Measurements from ENCODE around the gene ENPEP. TPM values are rescaled to one million over a fixed set of nuclear protein-coding genes. Genes with fewer than 3 reads are reported as not detected.

Gene ENPEP
- total RNA-seq, 2 experiments from 2014 or later, result 0.05 TPM; not detected in 1

DNA sequence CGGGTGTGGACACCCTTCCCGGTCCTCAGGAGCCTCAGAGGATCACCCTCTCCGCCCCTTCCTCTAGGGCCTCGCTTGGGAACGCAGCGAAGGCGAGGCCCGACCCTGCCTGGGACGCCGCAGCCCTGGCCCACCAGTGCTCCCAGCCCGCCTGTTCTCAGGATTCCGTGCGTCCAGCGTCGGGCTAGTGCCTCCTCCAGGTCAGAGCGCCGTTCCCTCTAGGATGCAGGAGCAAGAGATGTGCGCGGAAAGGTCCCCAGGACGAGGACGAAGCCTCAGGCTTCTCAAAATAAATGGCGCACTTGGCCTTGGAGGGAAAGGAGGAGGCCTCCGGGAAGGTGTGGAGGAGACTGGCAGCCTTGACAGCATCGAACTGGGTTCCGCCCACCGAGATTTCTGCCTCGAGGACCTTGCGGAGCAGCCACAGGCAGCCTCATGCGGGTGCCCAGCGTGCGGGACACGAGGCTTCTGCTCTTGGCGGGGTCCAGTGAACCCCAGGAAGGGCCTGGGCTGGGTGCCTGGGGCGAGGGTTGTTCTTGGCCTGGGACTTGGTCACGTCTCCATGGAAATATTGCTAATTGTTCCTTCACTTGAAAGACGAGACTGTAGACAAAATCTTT lies 111.8 kb downstream of the ENPEP start:
- intact Hi-C loops (cut with micrococcal nuclease), result no loop called here
- ATAC-seq (no peak), DNase-seq (no peak)
- Mint-ChIP-seq H3K27me3 (peaks cover 2% of the 10 kb centered on the region), H3K36me3 (ENCODE audit: low read depth) (no peaks in the 10 kb centered on the region), H3K9me3 (peaks cover 2% of the 10 kb centered on the region), H3K4me1 (ENCODE audit: low read depth) (no peaks in the 10 kb centered on the region), H3K4me3 (no peak overlapping the region), H3K27ac (no peak overlapping the region)
- TF ChIP-seq, protein P1, sequence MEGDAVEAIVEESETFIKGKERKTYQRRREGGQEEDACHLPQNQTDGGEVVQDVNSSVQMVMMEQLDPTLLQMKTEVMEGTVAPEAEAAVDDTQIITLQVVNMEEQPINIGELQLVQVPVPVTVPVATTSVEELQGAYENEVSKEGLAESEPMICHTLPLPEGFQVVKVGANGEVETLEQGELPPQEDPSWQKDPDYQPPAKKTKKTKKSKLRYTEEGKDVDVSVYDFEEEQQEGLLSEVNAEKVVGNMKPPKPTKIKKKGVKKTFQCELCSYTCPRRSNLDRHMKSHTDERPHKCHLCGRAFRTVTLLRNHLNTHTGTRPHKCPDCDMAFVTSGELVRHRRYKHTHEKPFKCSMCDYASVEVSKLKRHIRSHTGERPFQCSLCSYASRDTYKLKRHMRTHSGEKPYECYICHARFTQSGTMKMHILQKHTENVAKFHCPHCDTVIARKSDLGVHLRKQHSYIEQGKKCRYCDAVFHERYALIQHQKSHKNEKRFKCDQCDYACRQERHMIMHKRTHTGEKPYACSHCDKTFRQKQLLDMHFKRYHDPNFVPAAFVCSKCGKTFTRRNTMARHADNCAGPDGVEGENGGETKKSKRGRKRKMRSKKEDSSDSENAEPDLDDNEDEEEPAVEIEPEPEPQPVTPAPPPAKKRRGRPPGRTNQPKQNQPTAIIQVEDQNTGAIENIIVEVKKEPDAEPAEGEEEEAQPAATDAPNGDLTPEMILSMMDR (IDR thresholded peaks at IDR 0.05), result no peak
- CTCF ChIA-PET, result no interaction called here
- POLR2A ChIA-PET, result no interaction called here

DNA sequence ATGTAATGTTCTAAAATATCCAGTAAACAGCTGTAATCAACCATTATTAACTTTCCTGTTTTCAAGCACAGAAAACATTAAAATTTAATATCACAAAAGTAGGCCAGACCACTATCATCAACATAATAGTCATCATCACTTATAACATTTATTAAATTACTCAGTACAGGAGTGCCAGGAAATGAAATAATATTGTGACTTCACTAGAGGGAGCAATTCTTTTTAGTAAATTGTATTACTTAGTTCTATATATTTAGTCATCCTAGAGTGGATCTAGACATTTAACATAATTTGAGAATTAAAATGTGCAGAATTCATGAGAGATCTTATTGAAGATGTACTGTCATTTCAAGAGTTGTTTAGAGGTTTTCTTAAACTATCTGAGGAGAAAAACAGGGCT lies 113.3 kb downstream of the ENPEP start:
- Mint-ChIP-seq H3K27me3 (peaks cover 4% of the 10 kb centered on the region), H3K4me1 (ENCODE audit: low read depth) (no peaks in the 10 kb centered on the region), H3K27ac (no peak overlapping the region), H3K9me3 (peaks cover 2% of the 10 kb centered on the region), H3K4me3 (no peak overlapping the region), H3K36me3 (ENCODE audit: low read depth) (no peaks in the 10 kb centered on the region)
- ATAC-seq (no peak), DNase-seq (no peak)
- intact Hi-C loops (cut with micrococcal nuclease), result no loop called here
- TF ChIP-seq, protein P1 (IDR thresholded peaks at IDR 0.05), result no peak
- ChIA-PET CTCF (no interaction called here), POLR2A (no interaction called here)

DNA sequence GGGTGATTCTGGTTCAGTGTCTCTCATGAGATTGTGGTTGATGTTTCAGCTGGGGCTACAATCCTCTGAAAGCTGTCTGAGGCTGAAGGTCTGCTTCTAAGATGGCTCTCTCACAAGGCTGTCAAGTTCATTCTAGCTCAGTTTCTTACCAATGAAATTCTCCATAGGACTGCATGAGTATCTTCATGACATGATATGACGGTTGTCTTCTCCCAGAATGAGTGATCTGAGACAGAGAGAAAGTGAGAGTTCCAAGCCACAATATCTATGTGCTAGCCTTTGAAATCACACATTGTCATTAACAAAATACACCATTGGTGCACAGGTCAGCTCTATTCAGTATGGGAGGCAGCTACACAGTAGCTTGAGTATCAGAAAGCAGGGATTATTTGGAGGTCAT lies 119.6 kb downstream of the ENPEP start:
- H3K36me3 Mint-ChIP-seq (ENCODE audit: low read depth), result no peaks in the 10 kb centered on the region
- TF ChIP-seq, protein P1 (IDR thresholded peaks at IDR 0.05), result no peak
- H3K27ac Mint-ChIP-seq, result no peak overlapping the region
- ChIA-PET CTCF (interaction anchor here (1.4 kb wide), 1 partner anchor 78 kb away, joined by 3 read pairs; no protein-coding TSS in a partner anchor), POLR2A (no interaction called here)
- peaks cover 10% of the 10 kb centered on the region for H3K9me3 Mint-ChIP-seq
- H3K4me3 Mint-ChIP-seq, result no peak overlapping the region
- intact Hi-C loops (cut with micrococcal nuclease), result no loop called here
- no peak for DNase-seq
- peaks cover 9% of the 10 kb centered on the region for H3K27me3 Mint-ChIP-seq
- ATAC-seq, result no peak
- no peaks in the 10 kb centered on the region for H3K4me1 Mint-ChIP-seq (ENCODE audit: low read depth)

DNA sequence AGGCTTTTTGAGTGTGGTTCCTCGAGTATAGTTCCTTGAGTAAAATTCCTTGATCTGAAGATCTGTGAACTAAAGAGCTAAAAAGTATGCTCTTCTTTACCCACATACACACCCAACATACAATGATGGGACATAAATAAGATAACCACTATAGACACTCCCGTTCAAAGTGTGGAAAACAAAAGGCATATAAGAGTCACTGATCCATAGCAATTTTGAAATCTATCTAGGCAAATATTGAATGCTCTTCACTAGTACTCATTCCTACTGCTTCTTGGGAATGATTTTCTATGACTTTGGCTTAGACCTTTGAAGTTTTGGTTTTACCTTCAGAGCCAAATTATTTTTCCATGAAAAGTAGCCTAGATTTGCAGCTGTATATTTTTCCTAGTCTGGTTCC lies 120.5 kb downstream of the ENPEP start:
- ATAC-seq (no peak), DNase-seq (no peak)
- ChIA-PET CTCF (interaction anchor here (1.4 kb wide), 1 partner anchor 79 kb away, joined by 3 read pairs; no protein-coding TSS in a partner anchor), POLR2A (no interaction called here)
- H3K27ac Mint-ChIP-seq, result no peak overlapping the region
- H3K27me3 Mint-ChIP-seq, result peaks cover 9% of the 10 kb centered on the region
- TF ChIP-seq, protein P1 (IDR thresholded peaks at IDR 0.05), result no peak
- H3K9me3 Mint-ChIP-seq, result peaks cover 10% of the 10 kb centered on the region
- H3K36me3 Mint-ChIP-seq (ENCODE audit: low read depth), result no peaks in the 10 kb centered on the region
- H3K4me1 Mint-ChIP-seq (ENCODE audit: low read depth), result no peaks in the 10 kb centered on the region
- H3K4me3 Mint-ChIP-seq, result no peak overlapping the region
- intact Hi-C loops (cut with micrococcal nuclease), result no loop called here

DNA sequence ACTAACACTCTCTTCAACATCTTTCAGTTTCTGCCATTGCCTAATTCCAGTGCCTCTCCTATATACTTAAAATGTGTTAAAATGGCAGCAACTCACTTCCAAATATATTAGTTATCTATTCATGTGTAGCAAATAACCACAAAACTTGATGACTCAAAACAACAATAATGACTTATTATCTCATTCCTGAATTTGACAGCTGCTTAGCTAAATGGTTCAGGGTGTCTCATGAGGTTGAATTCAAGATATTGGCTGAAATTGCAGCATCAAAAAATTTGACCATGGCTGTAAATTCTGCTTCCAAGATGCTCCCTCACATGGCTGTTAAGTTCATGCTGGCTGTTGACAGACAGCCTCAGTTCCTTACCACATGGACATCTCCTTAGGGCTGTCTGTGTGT lies 121.6 kb downstream of the ENPEP start:
- no peaks in the 10 kb centered on the region for H3K36me3 Mint-ChIP-seq (ENCODE audit: low read depth)
- H3K27me3 Mint-ChIP-seq, result peaks cover 11% of the 10 kb centered on the region
- no peaks in the 10 kb centered on the region for H3K4me1 Mint-ChIP-seq (ENCODE audit: low read depth)
- ChIA-PET CTCF (no interaction called here), POLR2A (no interaction called here)
- H3K4me3 Mint-ChIP-seq, result no peak overlapping the region
- intact Hi-C loops (cut with micrococcal nuclease), result no loop called here
- H3K27ac Mint-ChIP-seq, result no peak overlapping the region
- no peak for DNase-seq
- peaks cover 9% of the 10 kb centered on the region for H3K9me3 Mint-ChIP-seq
- TF ChIP-seq, protein P1 (IDR thresholded peaks at IDR 0.05), result no peak
- no peak for ATAC-seq

Data from activated CD8-positive, alpha-beta T cell treated with anti-CD3 and anti-CD28 coated beads for 36 hours (primary cell).